HG03520 (cell line): Measurements from ENCODE around the gene CACHD1.

Experiments used
- ATAC-seq: cut with Tn5 transposase; IDR thresholded peaks from one replicate; pipeline ENCODE4 v1.9.1; 2021; ENCODE audit warnings: mild to moderate bottlenecking, moderate library complexity; ENCODE audit not compliant: unreplicated experiment

The CACHD1 gene

GRCh38 chr1:64545118-64545843 lies 75.4 kb downstream of the CACHD1 start:
- no peak for ATAC-seq

DNA sequence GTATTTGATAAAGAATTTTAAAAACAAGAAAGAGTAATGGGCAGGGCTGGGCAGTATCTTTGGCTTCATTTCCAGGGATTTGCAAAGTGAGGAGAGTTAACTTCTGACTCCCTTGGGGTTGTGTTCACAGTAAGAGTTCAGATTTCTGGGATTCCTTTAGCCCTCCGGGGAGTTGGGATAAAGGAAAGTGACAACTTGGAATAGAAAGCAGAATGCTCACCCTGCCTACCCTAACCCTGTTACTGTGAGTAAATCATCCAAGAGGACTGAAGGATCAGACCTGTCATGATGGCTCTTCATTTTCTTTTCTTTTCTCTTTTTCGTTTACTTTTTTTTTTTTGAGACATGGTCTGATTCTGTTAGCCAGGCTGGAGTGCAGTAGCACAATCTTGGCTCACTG lies 76.1 kb downstream of the CACHD1 start:
- ATAC-seq: no peak

DNA sequence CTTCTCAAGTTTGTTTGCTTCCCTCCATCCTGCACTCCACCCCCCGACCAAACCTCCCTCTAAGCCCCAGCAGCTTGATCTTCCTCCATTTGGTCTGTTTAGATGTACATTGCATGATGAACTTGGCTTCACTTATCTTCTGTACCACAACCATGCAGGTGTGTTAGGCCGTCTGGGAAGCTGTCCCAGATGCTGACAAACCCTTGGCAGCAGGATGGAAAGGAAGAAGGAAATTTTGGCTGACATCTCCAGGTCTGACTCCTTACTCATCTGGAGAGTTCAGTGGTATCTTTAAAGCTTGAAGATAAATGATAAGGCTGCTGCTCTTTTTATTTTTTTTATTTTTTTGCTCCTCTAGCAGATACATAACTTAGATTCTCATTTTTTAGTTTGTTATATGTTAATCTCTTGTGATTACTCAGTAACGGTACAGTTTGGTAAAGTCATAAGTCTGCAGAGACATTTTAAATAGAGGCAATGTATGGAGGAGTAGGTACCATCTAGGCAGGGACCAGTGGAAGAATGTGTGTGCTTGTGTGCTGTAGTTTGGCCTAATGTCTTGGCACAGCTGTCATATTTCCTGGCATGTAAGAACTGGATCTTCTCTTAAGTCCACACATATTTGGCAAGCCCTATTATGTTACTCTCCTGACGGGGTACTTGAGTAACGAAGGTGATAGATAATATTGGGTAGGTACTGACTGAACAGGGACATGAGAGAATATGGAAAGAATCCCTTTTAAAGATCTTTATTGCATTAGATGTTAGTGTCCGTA lies 79.7 kb downstream of the CACHD1 start:
- no peak for ATAC-seq

DNA sequence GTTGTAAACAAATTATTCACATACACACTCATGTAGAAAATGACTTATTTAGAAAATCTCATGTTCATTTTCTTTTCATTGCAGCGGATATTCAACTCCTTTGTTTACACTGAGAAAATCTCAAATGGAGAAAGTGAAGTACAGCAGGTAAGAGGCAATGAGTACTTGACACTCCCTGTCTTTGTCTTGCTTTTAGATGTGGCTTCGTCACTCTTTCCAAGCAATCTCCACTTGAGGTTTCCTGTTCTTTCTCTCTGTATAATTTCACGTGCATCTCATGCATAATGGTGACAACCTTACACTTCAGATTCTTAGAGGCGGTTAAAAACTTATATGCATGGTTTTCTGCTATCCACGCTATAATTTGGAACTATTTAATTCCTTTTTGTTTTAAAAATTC lies 80.6 kb downstream of the CACHD1 start:
- ATAC-seq: no peak

- ATAC-seq: no peak
Observed at GRCh38 chr1:64550946-64551605, 81.1 kb downstream of the CACHD1 start.

DNA sequence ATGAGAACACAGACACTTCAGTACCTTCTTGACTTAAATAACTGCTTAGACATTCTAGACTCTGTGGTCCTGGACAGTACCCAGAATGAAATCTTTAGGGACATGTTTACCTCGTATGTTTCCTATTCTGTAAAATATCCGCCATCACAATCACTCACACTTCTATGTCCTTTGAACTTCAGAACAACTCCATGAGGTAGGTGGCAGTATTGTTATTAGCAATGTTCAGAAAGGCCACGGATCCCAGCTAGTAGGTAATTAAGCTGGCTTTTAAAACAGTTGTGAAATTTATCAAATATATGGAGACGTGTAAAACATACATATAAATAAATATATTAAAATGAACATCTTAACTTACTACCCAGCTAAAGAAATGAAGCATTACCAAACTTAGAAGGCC lies 83.4 kb downstream of the CACHD1 start:
- no peak for ATAC-seq

- ATAC-seq: no peak
Observed at GRCh38 chr1:64555947-64556346, 86.0 kb downstream of the CACHD1 start.

DNA sequence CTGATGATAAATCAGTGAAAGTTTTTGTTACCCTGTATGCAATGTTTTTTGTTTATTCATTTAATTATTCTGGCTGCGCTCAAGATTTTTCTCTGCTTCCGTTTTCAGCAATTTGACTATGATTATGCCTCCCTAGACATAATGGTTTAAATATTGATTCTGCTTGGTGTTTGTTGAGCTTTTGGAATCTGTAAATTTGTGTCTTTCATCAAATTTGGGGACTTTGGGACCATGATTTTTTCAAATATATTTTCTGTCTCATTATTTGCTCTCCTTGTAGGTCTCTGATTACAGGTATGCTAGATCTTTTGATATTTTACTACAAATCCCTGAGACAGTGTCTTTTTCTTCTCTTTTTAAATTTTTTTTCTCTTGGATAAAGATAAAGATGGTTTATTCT lies 92.1 kb downstream of the CACHD1 start:
- no peak for ATAC-seq

DNA sequence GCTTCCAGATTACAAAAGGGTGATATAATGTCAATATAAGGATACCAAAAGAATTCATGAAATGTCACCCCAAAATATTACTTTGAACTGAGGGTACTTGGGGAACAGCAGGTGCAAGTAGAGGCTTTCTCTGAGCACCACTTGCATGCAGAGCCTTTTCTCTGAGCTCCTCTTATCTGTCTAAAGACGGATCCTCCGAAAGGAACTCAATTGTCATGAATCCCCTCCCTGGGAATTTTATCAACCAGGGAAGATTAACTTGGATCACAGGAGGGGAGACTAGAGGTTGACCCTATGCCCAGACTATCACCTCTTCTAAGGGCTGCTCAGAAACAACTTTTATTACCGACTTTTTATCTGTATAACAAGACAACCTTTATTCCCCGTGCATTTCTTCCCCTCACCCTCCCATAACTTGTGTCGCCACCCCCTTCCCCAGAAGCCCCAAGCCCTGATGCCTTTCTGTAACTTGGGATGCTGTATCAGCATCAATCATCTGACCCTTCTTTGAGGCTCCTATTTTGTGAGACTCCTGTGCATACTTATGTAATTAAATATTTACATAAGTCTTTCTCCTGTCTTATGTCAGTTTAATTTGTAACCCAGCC lies 94.1 kb downstream of the CACHD1 start:
- no peak for ATAC-seq

DNA sequence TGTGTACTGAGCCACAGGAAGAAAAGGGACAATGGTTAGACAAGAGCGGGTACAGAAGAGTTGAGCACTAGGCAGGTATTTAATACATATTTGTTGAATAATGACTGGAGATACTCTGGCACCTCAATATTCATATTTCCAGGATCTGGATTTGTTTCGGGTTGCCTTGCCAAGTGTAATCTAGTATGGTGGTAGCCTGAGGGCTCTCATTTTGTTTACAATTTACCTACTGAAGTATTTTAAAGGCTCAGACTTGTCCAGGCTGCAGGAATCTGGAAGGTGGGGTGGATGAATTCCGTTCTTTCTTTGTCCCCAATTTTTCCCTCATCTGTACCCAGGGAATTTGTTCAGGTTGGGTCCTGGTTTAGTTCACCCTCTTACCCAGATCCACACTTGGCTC lies 95.0 kb downstream of the CACHD1 start:
- ATAC-seq: no peak

DNA sequence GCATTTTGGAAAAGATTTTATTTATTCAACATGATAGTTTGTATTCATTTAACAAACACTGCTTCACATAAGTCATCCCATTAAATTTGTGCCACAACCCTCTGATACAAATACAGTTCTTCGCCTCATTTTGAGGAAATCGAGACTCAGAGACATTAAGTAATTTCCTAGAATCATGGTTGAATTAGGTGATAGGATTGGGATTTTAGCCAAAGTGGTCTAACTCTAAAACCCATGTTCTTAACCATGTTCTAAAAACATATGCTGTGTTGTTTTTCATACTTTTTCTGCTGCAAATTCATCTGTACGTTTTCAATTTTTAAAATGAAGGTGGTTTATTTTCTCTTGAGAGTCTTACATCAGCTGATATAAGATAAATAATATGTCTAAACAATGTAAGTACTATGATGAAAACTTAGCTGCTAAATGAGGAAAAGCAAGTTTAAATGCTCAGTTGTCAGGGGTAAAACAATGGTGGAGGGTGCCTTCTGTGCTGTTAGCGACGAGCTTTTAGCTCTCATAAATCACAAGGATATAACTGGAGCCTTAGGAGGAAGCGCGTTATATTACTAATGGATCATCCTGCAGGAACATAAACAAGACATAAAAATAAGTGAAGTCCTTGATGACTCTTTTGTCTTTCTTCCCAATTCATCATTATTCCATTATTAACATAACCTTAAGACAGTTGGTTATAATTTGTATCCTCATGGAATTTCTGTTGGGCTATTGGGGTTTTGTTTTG lies 97.7 kb downstream of the CACHD1 start:
- no peak for ATAC-seq

GRCh38 chr1:64568171-64568450 lies 98.2 kb downstream of the CACHD1 start:
- no peak for ATAC-seq

DNA sequence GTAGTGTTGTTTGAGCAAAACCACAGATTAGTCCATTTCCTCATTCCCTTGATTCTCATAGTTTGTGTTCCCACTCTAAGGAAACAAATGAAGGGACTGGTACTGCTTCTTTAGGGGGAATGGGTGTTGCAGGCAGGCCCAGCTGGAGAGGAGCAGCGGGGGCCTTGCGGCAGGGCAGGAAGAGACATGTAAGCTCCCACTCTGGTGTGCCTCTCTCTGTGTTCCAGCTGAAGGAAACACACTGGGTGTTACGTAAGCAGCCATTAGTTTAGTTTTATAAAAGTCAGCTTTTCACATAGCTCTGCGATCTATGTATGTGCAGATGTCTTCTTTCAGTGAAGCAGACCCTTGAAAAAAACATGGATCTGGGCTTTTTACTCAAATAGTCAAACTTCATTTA lies 99.5 kb downstream of the CACHD1 start:
- ATAC-seq: no peak

GRCh38 chr1:64570267-64570855 lies 100.4 kb downstream of the CACHD1 start:
- no peak for ATAC-seq

- no peak for ATAC-seq
Observed at GRCh38 chr1:64572222-64572900, 102.4 kb downstream of the CACHD1 start.

DNA sequence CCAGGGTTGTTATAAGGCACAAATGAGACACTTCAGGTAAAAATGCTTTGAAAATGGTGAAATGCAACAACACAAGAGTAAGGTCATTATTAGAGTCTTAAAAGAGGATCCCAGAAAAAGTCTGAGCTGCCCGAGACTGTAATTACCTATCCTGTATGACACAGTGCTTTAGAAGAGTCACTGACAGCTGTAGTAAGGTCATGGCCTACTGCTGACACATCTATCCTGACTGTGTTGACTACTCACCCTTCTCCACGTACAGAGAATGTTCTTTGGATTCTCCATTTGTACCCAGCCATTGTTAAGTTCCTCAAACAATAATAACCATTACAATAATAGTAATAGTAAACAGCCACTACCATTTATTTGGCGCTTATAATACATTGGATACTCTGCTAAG lies 104.4 kb downstream of the CACHD1 start:
- ATAC-seq: no peak

DNA sequence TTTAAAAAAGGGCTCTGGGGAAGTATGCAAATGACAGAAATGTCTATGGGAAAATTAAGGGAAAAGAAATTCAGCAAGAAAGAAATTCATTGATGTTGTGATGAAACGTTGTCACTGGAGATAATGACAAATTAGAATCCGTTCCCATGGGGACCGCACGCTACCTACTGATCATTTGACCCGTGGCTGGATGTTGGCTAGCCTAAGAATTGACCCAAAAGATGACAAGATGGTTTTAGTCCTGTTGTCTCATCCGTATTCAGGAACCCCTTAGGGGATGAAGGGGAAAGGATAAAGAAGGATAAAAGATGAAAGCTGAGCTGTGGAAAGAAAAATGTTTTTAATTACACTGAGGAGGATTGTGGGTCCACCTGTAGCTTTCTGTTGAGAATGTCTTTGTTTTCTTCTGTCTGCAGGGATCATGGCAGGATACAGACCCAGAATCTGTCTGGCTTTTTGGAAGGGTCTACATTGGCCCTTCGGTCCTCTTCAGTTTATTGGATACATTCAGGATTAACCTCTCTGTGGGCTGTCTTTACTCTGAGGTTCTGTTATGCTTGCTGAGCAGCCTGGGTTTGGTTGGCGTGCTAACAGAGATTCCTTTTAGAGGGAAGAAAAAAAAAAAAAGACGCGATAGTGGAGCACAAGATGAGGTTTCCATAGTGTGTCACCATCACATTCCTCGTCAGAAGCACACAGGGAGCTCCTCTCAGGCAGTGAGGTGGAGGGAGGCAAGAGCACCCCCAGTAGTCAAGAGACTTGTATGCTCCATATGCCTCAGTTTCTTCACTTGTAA lies 106.2 kb downstream of the CACHD1 start:
- ATAC-seq: no peak

GRCh38 chr1:64578270-64578973 lies 108.5 kb downstream of the CACHD1 start:
- no peak for ATAC-seq

GRCh38 chr1:64579767-64580166 lies 109.8 kb downstream of the CACHD1 start:
- no peak for ATAC-seq
